GM13976 (cell line): Measurements from ENCODE around the gene ALG3.

Experiments
- DNase-seq: peaks from one replicate; pipeline ENCODE4 v3.0.0; 2012; ENCODE audit warnings: low spot score
- in situ Hi-C: fragments of 300-500 bp; cut with MboI; formaldehyde crosslinking; loops from one replicate; pipeline ENCODE4 v1.12.0; 2022; ENCODE audit warnings: low sequenced_read_pairs, mixed read lengths, inconsistent platforms; ENCODE audit not compliant: unreplicated experiment
- TF ChIP-seq, protein P1 (sequence below): IDR thresholded peaks from 2 replicates; pipeline ENCODE4 v1.5.1; 2012; ENCODE audit warnings: borderline replicate concordance, mild to moderate bottlenecking; ENCODE audit not compliant: insufficient read depth; ENCODE audit errors: extremely low read depth, missing control alignments, control extremely low read depth

ALG3 gene

DNA sequence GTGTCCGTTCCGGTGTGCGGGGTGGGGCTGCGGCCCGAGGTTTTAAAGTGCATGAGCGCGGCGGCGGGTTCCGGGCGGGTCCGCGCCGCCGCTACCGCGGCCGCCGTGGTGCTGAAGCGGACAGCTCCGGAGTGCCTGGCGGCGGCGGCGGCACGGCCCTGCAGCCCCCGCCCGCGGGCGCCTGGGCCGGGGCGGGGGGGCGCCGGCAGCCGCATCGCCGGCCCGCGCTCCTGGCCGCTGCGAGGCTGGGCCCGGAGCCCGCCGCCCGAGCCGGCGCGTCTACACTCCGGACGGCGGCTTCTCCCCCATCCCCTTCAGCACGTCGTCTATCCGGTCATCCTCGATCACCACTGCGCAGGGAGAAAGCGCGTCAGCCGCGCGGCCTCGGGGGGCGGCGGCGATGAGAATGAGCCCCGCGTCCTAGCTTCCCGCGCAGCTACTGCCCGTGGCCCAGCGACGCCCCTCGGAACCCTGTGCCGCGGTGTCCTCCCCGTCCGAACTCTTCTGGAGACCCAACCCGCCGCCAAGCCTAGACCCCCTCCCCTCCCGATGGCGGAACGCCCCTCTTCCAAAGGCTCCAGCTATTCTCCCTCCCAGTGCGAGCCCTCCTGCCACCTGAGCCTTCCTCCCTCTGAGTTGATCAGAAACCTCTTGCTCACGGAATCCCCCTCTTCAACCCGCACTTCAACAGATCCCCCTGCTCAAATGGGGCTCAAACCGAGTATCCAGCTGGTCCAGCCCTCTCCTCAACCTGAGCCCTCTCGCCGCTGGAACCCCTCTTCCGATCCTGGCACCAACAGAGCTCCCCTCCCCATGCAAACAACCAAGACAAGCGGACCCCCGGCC lies 11.3 kb upstream of the ALG3 start:
- TF ChIP-seq, protein P1, sequence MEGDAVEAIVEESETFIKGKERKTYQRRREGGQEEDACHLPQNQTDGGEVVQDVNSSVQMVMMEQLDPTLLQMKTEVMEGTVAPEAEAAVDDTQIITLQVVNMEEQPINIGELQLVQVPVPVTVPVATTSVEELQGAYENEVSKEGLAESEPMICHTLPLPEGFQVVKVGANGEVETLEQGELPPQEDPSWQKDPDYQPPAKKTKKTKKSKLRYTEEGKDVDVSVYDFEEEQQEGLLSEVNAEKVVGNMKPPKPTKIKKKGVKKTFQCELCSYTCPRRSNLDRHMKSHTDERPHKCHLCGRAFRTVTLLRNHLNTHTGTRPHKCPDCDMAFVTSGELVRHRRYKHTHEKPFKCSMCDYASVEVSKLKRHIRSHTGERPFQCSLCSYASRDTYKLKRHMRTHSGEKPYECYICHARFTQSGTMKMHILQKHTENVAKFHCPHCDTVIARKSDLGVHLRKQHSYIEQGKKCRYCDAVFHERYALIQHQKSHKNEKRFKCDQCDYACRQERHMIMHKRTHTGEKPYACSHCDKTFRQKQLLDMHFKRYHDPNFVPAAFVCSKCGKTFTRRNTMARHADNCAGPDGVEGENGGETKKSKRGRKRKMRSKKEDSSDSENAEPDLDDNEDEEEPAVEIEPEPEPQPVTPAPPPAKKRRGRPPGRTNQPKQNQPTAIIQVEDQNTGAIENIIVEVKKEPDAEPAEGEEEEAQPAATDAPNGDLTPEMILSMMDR = no peak
- DNase-seq = peak; percentile 82
- in situ Hi-C loops = no loop called here

GRCh38 chr3:184259396-184259877 lies 10.7 kb upstream of the ALG3 start:
- TF ChIP-seq, protein P1 = no peak
- DNase-seq = no peak
- in situ Hi-C loops = no loop called here

- in situ Hi-C loops = no loop called here
- no peak for DNase-seq
- TF ChIP-seq, protein P1 = no peak
Observed at GRCh38 chr3:184258926-184259325, 10.2 kb upstream of the ALG3 start.

- in situ Hi-C loops = no loop called here
- TF ChIP-seq, protein P1 = no peak
- no peak for DNase-seq
Observed at GRCh38 chr3:184257083-184257915, 8.5 kb upstream of the ALG3 start.

DNA sequence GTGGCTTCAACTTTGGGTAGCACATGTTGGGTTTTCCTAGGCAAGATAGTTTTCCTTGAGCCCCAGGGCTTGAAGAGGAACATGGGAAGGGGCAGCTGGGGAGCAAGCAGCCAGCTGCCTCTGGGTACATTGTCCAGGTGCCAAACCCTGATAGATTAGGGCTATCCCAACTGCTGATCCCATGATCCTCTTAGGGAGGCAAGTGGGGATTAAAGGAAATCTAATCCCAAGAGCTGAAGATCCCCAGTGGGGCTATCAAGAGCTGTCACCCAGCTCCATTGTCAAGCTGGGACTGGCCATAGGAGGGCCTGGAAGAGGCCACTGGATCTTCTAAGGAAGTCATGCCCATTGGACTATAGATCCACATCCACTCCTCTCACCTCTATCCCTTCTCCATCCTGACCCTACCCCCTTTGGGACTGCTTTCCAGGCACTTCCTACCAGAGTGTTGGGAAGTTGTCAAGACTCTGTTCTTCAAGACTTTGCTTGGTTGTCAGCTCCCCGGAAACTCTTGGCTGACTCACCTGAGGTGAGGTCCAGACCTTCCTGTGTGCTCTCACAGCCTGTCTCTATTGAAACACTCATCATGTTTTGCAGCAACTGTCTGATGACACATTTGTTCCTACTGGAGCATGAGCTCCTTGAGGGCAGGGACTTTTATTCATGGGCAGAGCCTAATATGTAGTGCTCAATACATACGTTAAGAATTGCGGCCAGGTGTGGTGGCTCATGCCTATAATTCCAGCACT lies 6.7 kb upstream of the ALG3 start:
- TF ChIP-seq, protein P1 = no peak
- DNase-seq = no peak
- in situ Hi-C loops = no loop called here
